HepG2 (cell line): ENCODE measurements around the gene CS. TPM values are rescaled to one million over a fixed set of nuclear protein-coding genes. Genes with fewer than 3 reads are reported as not detected.

ENCODE experiments used
- BCL6 ChIP-seq: IDR thresholded peaks from 2 replicates; pipeline ENCODE4 v1.6.1; 2016; ENCODE audit warnings: missing genetic modification reagents, missing compliant biosample characterization
- GATAD1 ChIP-seq: IDR thresholded peaks from 2 replicates; pipeline ENCODE4 v1.6.1; 2016; ENCODE audit warnings: missing genetic modification reagents, missing compliant biosample characterization
- KDM2A ChIP-seq: sonication (generic); formaldehyde crosslinking; IDR thresholded peaks from 2 replicates; pipeline ENCODE4 v1.4.0; 2020; ENCODE audit warnings: low read depth, missing genetic modification reagents, borderline replicate concordance
- KLF13 ChIP-seq: sonication (generic); formaldehyde crosslinking; IDR thresholded peaks from 2 replicates; pipeline ENCODE4 v1.4.0; 2020; ENCODE audit warnings: mild to moderate bottlenecking, missing genetic modification reagents
- MAFK ChIP-seq, 2 experiments: IDR thresholded peaks in 1 of 2; conservative IDR thresholded peaks in 1 of 2; 2 replicates each; pipeline ENCODE4 v1.6.1; 2011; ENCODE audit warnings: improper control_type of control experiment in 2 of 2, low read length in 2 of 2
- MZF1 ChIP-seq: sonication (generic); formaldehyde crosslinking; IDR thresholded peaks from 2 replicates; pipeline ENCODE4 v1.8.1; 2023; ENCODE audit warnings: mild to moderate bottlenecking, missing genetic modification reagents, borderline replicate concordance
- SAFB2 ChIP-seq: sonication (generic); formaldehyde crosslinking; IDR thresholded peaks from 2 replicates; pipeline ENCODE4 v1.5.1; 2020; ENCODE audit warnings: missing genetic modification reagents, low read depth, mild to moderate bottlenecking, borderline replicate concordance
- SRF ChIP-seq: IDR thresholded peaks from 2 replicates; pipeline ENCODE4 v1.6.1; 2011; ENCODE audit warnings: mild to moderate bottlenecking, low read depth, low read length, moderate library complexity
- SRSF1 ChIP-seq: fragments of 200-400 bp; formaldehyde crosslinking; optimal IDR thresholded peaks from 2 replicates; pipeline ENCODE3; 2017; ENCODE audit warnings: mild to moderate bottlenecking, low read depth, low read length, moderate library complexity
- THYN1 ChIP-seq: sonication (generic); formaldehyde crosslinking; IDR thresholded peaks from 2 replicates; pipeline ENCODE4 v1.8.1; 2023; ENCODE audit warnings: low read depth, mild to moderate bottlenecking, moderate library complexity, missing genetic modification reagents, borderline replicate concordance
- ZBTB42 ChIP-seq: sonication (generic); formaldehyde crosslinking; IDR thresholded peaks from 2 replicates; pipeline ENCODE4 v1.5.0; 2020; ENCODE audit warnings: mild to moderate bottlenecking, missing genetic modification reagents
- ZNF138 ChIP-seq: sonication (generic); formaldehyde crosslinking; IDR thresholded peaks from 2 replicates; pipeline ENCODE4 v1.5.0; 2020; ENCODE audit warnings: mild to moderate bottlenecking, low read depth, missing genetic modification reagents
- ZNF180 ChIP-seq: sonication (generic); formaldehyde crosslinking; IDR thresholded peaks from 2 replicates; pipeline ENCODE4 v1.4.0; 2020; ENCODE audit warnings: low read depth, missing genetic modification reagents, borderline replicate concordance
- ZNF549 ChIP-seq: sonication (generic); formaldehyde crosslinking; IDR thresholded peaks from 2 replicates; pipeline ENCODE4 v1.5.0; 2020; ENCODE audit warnings: missing genetic modification reagents
- ZNF672 ChIP-seq: sonication (generic); formaldehyde crosslinking; IDR thresholded peaks from 2 replicates; pipeline ENCODE4 v1.8.1; 2022; ENCODE audit warnings: missing genetic modification reagents
- polyA plus RNA-seq, 8 experiments: library from polyadenylated mRNA; depleted of rRNA in 3 of 8; stranded (reverse) in 7 of 8; unstranded in 1 of 8; fragments of >200 nt; fragmentation: Illumina TruSeq in 4 of 8; extraction: Trizol in 4 of 8; gene quantifications; 2 replicates each; pipeline versions ENCODE4 v1.2.1 to v1.2.3, GENCODE V29; 2011 to 2016; ENCODE audit warnings: low read depth in 4 of 8, missing spikeins in 1 of 8, mixed read lengths in 1 of 8; ENCODE audit not compliant: insufficient read depth in 1 of 8
- total RNA-seq, 5 experiments: library from RNA; depleted of rRNA; stranded (reverse); fragments of >200 nt; fragmentation: Illumina TruSeq; extraction: Trizol; gene quantifications; 2 replicates each; pipeline ENCODE4 v1.2.3, GENCODE V29; 2016; ENCODE audit warnings: low read depth in 1 of 5
- TF ChIP-seq, protein P1 (sequence below): sonication (generic); formaldehyde crosslinking; IDR thresholded peaks from 2 replicates; pipeline ENCODE4 v1.4.0; 2020; ENCODE audit warnings: mild to moderate bottlenecking, missing genetic modification reagents
- TF ChIP-seq, protein P2 (sequence below): IDR thresholded peaks from 2 replicates; pipeline ENCODE4 v1.6.1; 2016; ENCODE audit warnings: mild to moderate bottlenecking
- TF ChIP-seq, protein P3 (sequence below): sonication (generic); formaldehyde crosslinking; IDR thresholded peaks from 2 replicates; pipeline ENCODE4 v1.4.0; 2020; ENCODE audit warnings: mild to moderate bottlenecking, missing genetic modification reagents
- TF ChIP-seq, protein P4 (sequence below): sonication (generic); formaldehyde crosslinking; IDR thresholded peaks from 2 replicates; pipeline ENCODE4 v1.4.0; 2020; ENCODE audit warnings: low read depth, mild to moderate bottlenecking, missing genetic modification reagents

The CS gene
- total and polyA plus RNA-seq, 2 of the 13 experiments (the other 11 are each of a cell fraction or from before 2014, with no cell fraction given) = 173 to 175 TPM

DNA sequence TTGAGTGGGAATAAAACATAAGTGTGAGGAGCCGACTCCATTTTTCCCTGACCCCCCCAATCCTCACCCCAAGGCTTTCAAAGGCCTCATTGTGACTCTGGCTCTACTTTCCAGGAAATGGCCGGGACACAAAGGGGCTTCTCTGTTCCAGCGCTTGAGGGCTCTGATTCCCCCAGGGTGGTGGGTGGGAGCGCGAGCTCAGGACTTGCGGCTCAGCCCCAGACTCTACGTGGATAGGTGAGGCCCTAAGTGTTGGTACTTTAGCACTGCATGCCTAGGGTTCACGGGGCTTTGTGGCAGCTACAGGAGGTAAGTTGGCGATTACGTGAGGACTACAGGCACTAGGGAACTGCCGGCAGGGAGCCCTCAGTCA is 15.1 kb upstream of the CS start (continued):
- TF ChIP-seq, protein P1, sequence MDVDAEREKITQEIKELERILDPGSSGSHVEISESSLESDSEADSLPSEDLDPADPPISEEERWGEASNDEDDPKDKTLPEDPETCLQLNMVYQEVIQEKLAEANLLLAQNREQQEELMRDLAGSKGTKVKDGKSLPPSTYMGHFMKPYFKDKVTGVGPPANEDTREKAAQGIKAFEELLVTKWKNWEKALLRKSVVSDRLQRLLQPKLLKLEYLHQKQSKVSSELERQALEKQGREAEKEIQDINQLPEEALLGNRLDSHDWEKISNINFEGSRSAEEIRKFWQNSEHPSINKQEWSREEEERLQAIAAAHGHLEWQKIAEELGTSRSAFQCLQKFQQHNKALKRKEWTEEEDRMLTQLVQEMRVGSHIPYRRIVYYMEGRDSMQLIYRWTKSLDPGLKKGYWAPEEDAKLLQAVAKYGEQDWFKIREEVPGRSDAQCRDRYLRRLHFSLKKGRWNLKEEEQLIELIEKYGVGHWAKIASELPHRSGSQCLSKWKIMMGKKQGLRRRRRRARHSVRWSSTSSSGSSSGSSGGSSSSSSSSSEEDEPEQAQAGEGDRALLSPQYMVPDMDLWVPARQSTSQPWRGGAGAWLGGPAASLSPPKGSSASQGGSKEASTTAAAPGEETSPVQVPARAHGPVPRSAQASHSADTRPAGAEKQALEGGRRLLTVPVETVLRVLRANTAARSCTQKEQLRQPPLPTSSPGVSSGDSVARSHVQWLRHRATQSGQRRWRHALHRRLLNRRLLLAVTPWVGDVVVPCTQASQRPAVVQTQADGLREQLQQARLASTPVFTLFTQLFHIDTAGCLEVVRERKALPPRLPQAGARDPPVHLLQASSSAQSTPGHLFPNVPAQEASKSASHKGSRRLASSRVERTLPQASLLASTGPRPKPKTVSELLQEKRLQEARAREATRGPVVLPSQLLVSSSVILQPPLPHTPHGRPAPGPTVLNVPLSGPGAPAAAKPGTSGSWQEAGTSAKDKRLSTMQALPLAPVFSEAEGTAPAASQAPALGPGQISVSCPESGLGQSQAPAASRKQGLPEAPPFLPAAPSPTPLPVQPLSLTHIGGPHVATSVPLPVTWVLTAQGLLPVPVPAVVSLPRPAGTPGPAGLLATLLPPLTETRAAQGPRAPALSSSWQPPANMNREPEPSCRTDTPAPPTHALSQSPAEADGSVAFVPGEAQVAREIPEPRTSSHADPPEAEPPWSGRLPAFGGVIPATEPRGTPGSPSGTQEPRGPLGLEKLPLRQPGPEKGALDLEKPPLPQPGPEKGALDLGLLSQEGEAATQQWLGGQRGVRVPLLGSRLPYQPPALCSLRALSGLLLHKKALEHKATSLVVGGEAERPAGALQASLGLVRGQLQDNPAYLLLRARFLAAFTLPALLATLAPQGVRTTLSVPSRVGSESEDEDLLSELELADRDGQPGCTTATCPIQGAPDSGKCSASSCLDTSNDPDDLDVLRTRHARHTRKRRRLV (CRISPR knock-in tag) = 0 out of 2 replicates have a peak, but pooled peaks have one; percentile 63
- TF ChIP-seq BCL6 (CRISPR knock-in tag) (peak; percentile 84), SRF (no peak), GATAD1 (CRISPR knock-in tag) (no peak), MAFK (conservative IDR thresholded peaks at IDR 0.05 in 1 of 2, IDR thresholded peaks at IDR 0.05 in 1 of 2; ENCODE audit: low read length in 2 of 2) (no peak), SAFB2 (CRISPR knock-in tag) (no peak), SRSF1 (peak; percentile 16), ZNF549 (CRISPR knock-in tag) (no peak), KDM2A (CRISPR knock-in tag) (no peak), ZBTB42 (CRISPR knock-in tag) (0 out of 2 replicates have a peak, but pooled peaks have one; percentile 16), MZF1 (CRISPR knock-in tag) (0 out of 2 replicates have a peak, but pooled peaks have one; percentile 11), ZNF672 (CRISPR knock-in tag) (no peak), ZNF138 (CRISPR knock-in tag) (0 out of 2 replicates have a peak, but pooled peaks have one; percentile 28), KLF13 (CRISPR knock-in tag) (no peak), ZNF180 (CRISPR knock-in tag) (no peak), THYN1 (CRISPR knock-in tag) (no peak)
- TF ChIP-seq, protein P2, sequence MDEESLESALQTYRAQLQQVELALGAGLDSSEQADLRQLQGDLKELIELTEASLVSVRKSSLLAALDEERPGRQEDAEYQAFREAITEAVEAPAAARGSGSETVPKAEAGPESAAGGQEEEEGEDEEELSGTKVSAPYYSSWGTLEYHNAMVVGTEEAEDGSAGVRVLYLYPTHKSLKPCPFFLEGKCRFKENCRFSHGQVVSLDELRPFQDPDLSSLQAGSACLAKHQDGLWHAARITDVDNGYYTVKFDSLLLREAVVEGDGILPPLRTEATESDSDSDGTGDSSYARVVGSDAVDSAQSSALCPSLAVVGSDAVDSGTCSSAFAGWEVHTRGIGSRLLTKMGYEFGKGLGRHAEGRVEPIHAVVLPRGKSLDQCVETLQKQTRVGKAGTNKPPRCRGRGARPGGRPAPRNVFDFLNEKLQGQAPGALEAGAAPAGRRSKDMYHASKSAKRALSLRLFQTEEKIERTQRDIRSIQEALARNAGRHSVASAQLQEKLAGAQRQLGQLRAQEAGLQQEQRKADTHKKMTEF (CRISPR knock-in tag) = no peak
- TF ChIP-seq, protein P3, sequence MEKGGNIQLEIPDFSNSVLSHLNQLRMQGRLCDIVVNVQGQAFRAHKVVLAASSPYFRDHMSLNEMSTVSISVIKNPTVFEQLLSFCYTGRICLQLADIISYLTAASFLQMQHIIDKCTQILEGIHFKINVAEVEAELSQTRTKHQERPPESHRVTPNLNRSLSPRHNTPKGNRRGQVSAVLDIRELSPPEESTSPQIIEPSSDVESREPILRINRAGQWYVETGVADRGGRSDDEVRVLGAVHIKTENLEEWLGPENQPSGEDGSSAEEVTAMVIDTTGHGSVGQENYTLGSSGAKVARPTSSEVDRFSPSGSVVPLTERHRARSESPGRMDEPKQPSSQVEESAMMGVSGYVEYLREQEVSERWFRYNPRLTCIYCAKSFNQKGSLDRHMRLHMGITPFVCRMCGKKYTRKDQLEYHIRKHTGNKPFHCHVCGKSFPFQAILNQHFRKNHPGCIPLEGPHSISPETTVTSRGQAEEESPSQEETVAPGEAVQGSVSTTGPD (CRISPR knock-in tag) = 0 out of 2 replicates have a peak, but pooled peaks have one; percentile 18
- TF ChIP-seq, protein P4, sequence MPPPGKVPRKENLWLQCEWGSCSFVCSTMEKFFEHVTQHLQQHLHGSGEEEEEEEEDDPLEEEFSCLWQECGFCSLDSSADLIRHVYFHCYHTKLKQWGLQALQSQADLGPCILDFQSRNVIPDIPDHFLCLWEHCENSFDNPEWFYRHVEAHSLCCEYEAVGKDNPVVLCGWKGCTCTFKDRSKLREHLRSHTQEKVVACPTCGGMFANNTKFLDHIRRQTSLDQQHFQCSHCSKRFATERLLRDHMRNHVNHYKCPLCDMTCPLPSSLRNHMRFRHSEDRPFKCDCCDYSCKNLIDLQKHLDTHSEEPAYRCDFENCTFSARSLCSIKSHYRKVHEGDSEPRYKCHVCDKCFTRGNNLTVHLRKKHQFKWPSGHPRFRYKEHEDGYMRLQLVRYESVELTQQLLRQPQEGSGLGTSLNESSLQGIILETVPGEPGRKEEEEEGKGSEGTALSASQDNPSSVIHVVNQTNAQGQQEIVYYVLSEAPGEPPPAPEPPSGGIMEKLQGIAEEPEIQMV (CRISPR knock-in tag) = no peak
